ENCODE data around the gene PODXL2. TPM values are rescaled to one million over a fixed set of nuclear protein-coding genes. Genes with fewer than 3 reads are reported as not detected.

PODXL2 gene
- total RNA-seq, 3 donors from 2014 or later: 8.8 to 10.6 (median 8.8) TPM

- Histone ChIP-seq H3K4me1 (no peaks in the 10 kb centered on the region), H3K9me3 (no peaks in the 10 kb centered on the region), H3K27me3 (no peaks in the 10 kb centered on the region), H3K27ac (peak overlapping the region in 1 of 2 donors; percentile 35), H3K4me3 (no peak overlapping the region), H3K36me3 (no peaks in the 10 kb centered on the region)
- no peak for DNase-seq (ENCODE audit: low spot score in 2 of 2)
- intact Hi-C loops (cut with DNase I; ENCODE audit: low total_unique reads): no loop called here
- TF ChIP-seq POLR2A (IDR thresholded peaks at IDR 0.05): no peak
- no peak for TF ChIP-seq POLR2AphosphoS5 (IDR thresholded peaks at IDR 0.05)
- TF ChIP-seq CTCF (IDR thresholded peaks at IDR 0.05): no peak
Measured at GRCh38 chr3:127720985-127721935, 92.3 kb downstream of the PODXL2 start.

GRCh38 chr3:127722091-127722784, 93.3 kb downstream of the PODXL2 start:
- Histone ChIP-seq H3K36me3 (no peaks in the 10 kb centered on the region), H3K9me3 (no peaks in the 10 kb centered on the region), H3K27me3 (no peaks in the 10 kb centered on the region), H3K4me3 (no peak overlapping the region), H3K27ac (peak overlapping the region in 1 of 2 donors; percentile 44), H3K4me1 (no peaks in the 10 kb centered on the region)
- intact Hi-C loops (cut with DNase I; ENCODE audit: low total_unique reads): no loop called here
- DNase-seq (ENCODE audit: low spot score in 2 of 2): no peak
- TF ChIP-seq POLR2AphosphoS5 (IDR thresholded peaks at IDR 0.05) (no peak), POLR2A (IDR thresholded peaks at IDR 0.05) (no peak), CTCF (IDR thresholded peaks at IDR 0.05) (no peak)

Other genes starting within 250 kb of the PODXL2 start
- 10 to 100 TPM; 32.1 to 49.0 (median 39.8) TPM for gene TPRA1, start 38.5 kb upstream of the PODXL2 start, total RNA-seq
- 1 to 10 TPM; 5.4 to 9.8 (median 6.7) TPM for gene MCM2, start 30.8 kb upstream of the PODXL2 start, total RNA-seq
- 10 to 100 TPM; 32.0 to 43.6 (median 40.2) TPM for gene ABTB1, start 43.8 kb downstream of the PODXL2 start, total RNA-seq
- gene MGLL, start 193.3 kb downstream of the PODXL2 start, total RNA-seq: 10 to 100 TPM; 25.8 to 79.5 (median 30.2) TPM

Measured in breast epithelium (tissue), 4 donors.